GM10266 (cell line): ENCODE data around the gene ACAP2.

Source experiments
- DNase-seq: peaks from one replicate; pipeline ENCODE4 v3.0.0; 2012; ENCODE audit errors: extremely low spot score
- CTCF ChIP-seq: IDR thresholded peaks from 2 replicates; pipeline ENCODE4 v1.5.1; 2012; ENCODE audit warnings: mild to moderate bottlenecking, low read depth; ENCODE audit not compliant: control insufficient read depth, insufficient read depth; ENCODE audit errors: missing control alignments

Gene ACAP2

DNA sequence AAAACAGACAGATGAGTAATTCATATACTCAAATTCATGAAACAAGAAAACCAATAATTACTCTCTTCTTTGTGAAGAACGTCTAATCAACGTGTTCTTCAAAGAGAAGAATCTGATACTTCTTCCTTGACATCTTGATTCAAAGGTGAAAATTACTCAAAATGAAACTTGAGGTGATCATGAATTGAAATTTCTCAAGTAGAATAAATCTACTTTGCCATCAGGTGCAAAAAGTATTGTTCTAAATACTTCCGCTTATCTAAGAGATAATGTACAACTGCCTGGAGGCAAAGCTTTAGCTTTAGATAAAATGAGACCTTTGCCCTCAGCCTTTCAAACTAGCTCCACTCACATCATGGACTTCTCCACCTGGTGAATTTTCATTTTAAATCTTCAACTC, 158.0 kb downstream of the ACAP2 start:
- TF ChIP-seq CTCF: no peak
- DNase-seq: no peak

- DNase-seq: no peak
- TF ChIP-seq CTCF: no peak
Measured at GRCh38 chr3:195282961-195283360, 159.9 kb downstream of the ACAP2 start.

DNA sequence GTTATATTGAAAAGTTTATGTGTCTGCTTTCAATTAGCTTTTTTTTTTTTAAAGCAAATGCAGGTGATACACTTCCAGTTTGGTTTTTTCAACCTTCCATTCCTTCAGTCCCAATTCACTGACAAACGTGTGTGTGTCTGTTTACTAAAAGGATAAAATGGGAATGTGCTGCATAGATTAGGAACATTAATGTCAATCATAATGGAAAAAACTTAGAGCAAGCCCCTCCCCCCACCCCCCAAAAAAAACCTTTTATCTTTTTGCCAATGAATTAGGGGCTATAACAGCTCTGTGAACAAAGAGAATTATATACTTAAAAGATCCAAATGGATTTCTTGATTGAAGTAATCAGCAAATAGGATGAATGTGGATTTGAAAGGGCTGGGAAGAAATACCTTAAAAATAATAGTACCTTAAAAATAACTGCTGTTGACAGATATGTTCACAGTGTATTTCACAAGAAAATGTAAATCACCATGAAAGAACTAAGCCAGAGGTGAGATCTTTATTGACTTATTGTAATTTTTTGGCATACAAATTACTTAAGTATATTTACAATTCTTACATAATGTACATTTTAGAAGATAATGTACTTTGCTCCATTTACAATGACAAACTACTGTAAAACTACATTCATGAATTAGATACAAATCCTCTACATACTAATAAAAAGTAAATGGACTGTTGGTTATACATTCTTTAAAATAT, 168.4 kb downstream of the ACAP2 start:
- no peak for TF ChIP-seq CTCF
- no peak for DNase-seq

- TF ChIP-seq CTCF: peak; percentile 100
- DNase-seq: peak; percentile 95
Measured at GRCh38 chr3:195271410-195272243, 171.2 kb downstream of the ACAP2 start.

- TF ChIP-seq CTCF: peak; percentile 85
- DNase-seq: peak; percentile 97
Measured at GRCh38 chr3:195270817-195271409, 171.9 kb downstream of the ACAP2 start, which contains the start of gene XXYLT1. Gene XXYLT1 (minus strand): TSS chr3:195271159. CDS start chr3:195271058, 101 bp downstream.

GRCh38 chr3:195270079-195270816, 172.6 kb downstream of the ACAP2 start:
- TF ChIP-seq CTCF: no peak
- no peak for DNase-seq
